HG02798 (cell line): ENCODE measurements around the gene XCL1.
"Not testable (repeated sequence)": the region's sequence is repeated elsewhere in the genome, so short reads cannot be mapped to it uniquely, and the experiment has no call there.

Experiments
- ATAC-seq: cut with Tn5 transposase; IDR thresholded peaks from one replicate; pipeline ENCODE4 v1.9.1; 2021; ENCODE audit warnings: mild to moderate bottlenecking; ENCODE audit not compliant: unreplicated experiment, poor library complexity

XCL1 gene

GRCh38 chr1:168567007-168567406, 9.4 kb upstream of the XCL1 start:
- ATAC-seq: no peak

- ATAC-seq: no peak
These were observed 8.8 kb upstream of the XCL1 start for GRCh38 chr1:168567568-168567967.

GRCh38 chr1:168568346-168568745, 8.1 kb upstream of the XCL1 start:
- no peak for ATAC-seq

- no peak for ATAC-seq
These were observed 5.8 kb upstream of the XCL1 start for GRCh38 chr1:168570652-168571051.

GRCh38 chr1:168572633-168573032, 3.8 kb upstream of the XCL1 start:
- no peak for ATAC-seq

- not testable (repeated sequence) for ATAC-seq
These were observed 2.2 kb upstream of the XCL1 start for GRCh38 chr1:168574234-168574633.

GRCh38 chr1:168578531-168579185, 2.3 kb downstream of the XCL1 start:
- not testable (repeated sequence) for ATAC-seq

- not testable (repeated sequence) for ATAC-seq
These were observed 3.9 kb downstream of the XCL1 start for GRCh38 chr1:168580290-168580689.

- not testable (repeated sequence) for ATAC-seq
These were observed 4.6 kb downstream of the XCL1 start for GRCh38 chr1:168580991-168581390.

- no peak for ATAC-seq
These were observed 5.6 kb downstream of the XCL1 start for GRCh38 chr1:168581817-168582572.

- no peak for ATAC-seq
These were observed 6.4 kb downstream of the XCL1 start for GRCh38 chr1:168582688-168583336.

GRCh38 chr1:168583571-168583970, 7.2 kb downstream of the XCL1 start:
- no peak for ATAC-seq

GRCh38 chr1:168585191-168585590, 8.8 kb downstream of the XCL1 start:
- no peak for ATAC-seq

GRCh38 chr1:168585937-168586336, 9.5 kb downstream of the XCL1 start:
- no peak for ATAC-seq

- no peak for ATAC-seq
These were observed 12.8 kb downstream of the XCL1 start for GRCh38 chr1:168589167-168589566.

GRCh38 chr1:168591066-168591465, 14.7 kb downstream of the XCL1 start:
- ATAC-seq: no peak

GRCh38 chr1:168591641-168592250, 15.3 kb downstream of the XCL1 start:
- no peak for ATAC-seq

- ATAC-seq: not testable (repeated sequence)
These were observed 19.0 kb downstream of the XCL1 start for GRCh38 chr1:168595403-168595802.

- ATAC-seq: no peak
These were observed 21.7 kb downstream of the XCL1 start for GRCh38 chr1:168598125-168598524.

GRCh38 chr1:168598892-168599291, 22.5 kb downstream of the XCL1 start:
- ATAC-seq: no peak

- ATAC-seq: no peak
These were observed 23.2 kb downstream of the XCL1 start for GRCh38 chr1:168599641-168600040.
